Vagina (tissue), 2 donors: ENCODE results near the gene RNF138.

Source experiments
- POLR2A ChIP-seq, 2 donors: fragments of 450-650 bp; IDR thresholded peaks; one replicate each; pipeline ENCODE4 v1.6.1; 2017; ENCODE audit warnings: antibody characterized with exemption in 2 of 2, mild to moderate bottlenecking in 2 of 2, moderate library complexity in 2 of 2
- TF ChIP-seq, protein P1 (sequence below), 3 experiments: fragments of 450-650 bp in 2 of 3; fragments of 200-600 bp in 1 of 3; sonication (generic) in 1 of 3; IDR thresholded peaks; one replicate each; pipeline ENCODE4 v1.5.1; 2017 to 2019; ENCODE audit warnings: antibody characterized with exemption in 3 of 3, mild to moderate bottlenecking in 2 of 3, moderate library complexity in 2 of 3

DNA sequence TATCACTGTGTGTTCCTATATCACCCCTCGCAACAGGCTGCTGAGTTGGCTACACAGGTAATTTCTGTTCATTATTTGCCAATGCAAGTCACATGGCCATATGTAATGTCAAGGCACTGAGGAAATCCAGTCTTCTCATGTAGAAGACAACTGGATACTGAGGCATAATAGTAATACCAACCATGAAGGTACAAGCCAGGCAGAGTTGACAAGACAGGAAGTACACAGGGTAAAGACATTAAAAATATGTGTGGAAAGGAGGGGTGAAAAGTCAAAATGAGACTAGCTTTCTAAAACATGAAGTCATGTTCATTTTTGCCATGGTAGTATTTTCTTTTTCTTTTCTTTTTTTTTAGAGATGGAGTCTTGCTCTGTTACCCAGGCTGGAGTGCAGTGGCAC lies 17.5 kb upstream of the RNF138 start:
- TF ChIP-seq, protein P1, sequence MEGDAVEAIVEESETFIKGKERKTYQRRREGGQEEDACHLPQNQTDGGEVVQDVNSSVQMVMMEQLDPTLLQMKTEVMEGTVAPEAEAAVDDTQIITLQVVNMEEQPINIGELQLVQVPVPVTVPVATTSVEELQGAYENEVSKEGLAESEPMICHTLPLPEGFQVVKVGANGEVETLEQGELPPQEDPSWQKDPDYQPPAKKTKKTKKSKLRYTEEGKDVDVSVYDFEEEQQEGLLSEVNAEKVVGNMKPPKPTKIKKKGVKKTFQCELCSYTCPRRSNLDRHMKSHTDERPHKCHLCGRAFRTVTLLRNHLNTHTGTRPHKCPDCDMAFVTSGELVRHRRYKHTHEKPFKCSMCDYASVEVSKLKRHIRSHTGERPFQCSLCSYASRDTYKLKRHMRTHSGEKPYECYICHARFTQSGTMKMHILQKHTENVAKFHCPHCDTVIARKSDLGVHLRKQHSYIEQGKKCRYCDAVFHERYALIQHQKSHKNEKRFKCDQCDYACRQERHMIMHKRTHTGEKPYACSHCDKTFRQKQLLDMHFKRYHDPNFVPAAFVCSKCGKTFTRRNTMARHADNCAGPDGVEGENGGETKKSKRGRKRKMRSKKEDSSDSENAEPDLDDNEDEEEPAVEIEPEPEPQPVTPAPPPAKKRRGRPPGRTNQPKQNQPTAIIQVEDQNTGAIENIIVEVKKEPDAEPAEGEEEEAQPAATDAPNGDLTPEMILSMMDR (IDR thresholded peaks at IDR 0.05) = no peak
- TF ChIP-seq POLR2A (IDR thresholded peaks at IDR 0.05) = no peak
